Endothelial cell of umbilical vein (primary cell): Measurements from ENCODE around the gene PLAGL1. TPM values are rescaled to one million over a fixed set of nuclear protein-coding genes. Genes with fewer than 3 reads are reported as not detected.

ENCODE experiments used
- BruUV-seq: library from RNA; stranded (reverse); fragments of 400-500 nt; replicated peaks from 2 replicates; lab custom pipeline; 2021; lab: Mats Ljungman, UMichigan
- CTCF ChIA-PET: fragments of 300-600, 350-600 bp; sonication (Branson Sonifier 250); formaldehyde crosslinking; loops from one replicate; lab custom pipeline; 2021; ENCODE audit warnings: antibody characterized with exemption, inconsistent platforms; lab: Charles Lee
- POLR2A ChIA-PET: fragments of 300-600, 350-600 bp; sonication (Branson Sonifier 250); formaldehyde crosslinking; loops from one replicate; lab custom pipeline; 2021; ENCODE audit warnings: antibody characterized with exemption, inconsistent platforms; lab: Charles Lee
- DNase-seq: peaks from one replicate; pipeline ENCODE4 v3.0.0-alpha.2; 2011; ENCODE audit warnings: low read depth, low spot score
- FAIRE-seq: peaks from 2 replicates; lab custom pipeline; 2011; peaks lifted over from hg19 to GRCh38; lab: Jason Lieb, UNC
- H2AFZ ChIP-seq: 2 replicates; pipeline ENCODE4 v1.6.0; 2012; ENCODE audit warnings: low read depth, low read length, control low read depth, inconsistent platforms
- H3K27ac ChIP-seq: 2 replicates; pipeline ENCODE4 v1.5.1; 2011; ENCODE audit warnings: low read depth, mild to moderate bottlenecking, control low read depth, low read length, moderate library complexity; ENCODE audit not compliant: insufficient read depth
- H3K27me3 ChIP-seq, 2 experiments: 2 replicates each; pipeline versions ENCODE4 v1.6.0 to v1.6.1; 2011; ENCODE audit warnings: low read length in 2 of 2, mixed read lengths in 1 of 2; ENCODE audit not compliant: control insufficient read depth in 2 of 2, insufficient read depth in 2 of 2
- H3K36me3 ChIP-seq, 2 experiments: 2 replicates in 1 of 2; 3 replicates in 1 of 2; pipeline ENCODE4 v1.5.1; 2011; ENCODE audit warnings: low read length in 2 of 2, mild to moderate bottlenecking in 1 of 2, moderate library complexity in 1 of 2; ENCODE audit not compliant: control insufficient read depth in 2 of 2, insufficient read depth in 2 of 2; ENCODE audit errors: extremely low read depth in 1 of 2
- H3K4me1 ChIP-seq: 3 replicates; pipeline ENCODE4 v1.5.1; 2011; ENCODE audit warnings: mild to moderate bottlenecking, low read length; ENCODE audit not compliant: control insufficient read depth, insufficient read depth; ENCODE audit errors: extremely low read depth
- H3K4me2 ChIP-seq: 2 replicates; pipeline ENCODE4 v1.6.1; 2011; ENCODE audit warnings: low read length, control low read depth, mixed read lengths; ENCODE audit not compliant: insufficient read depth
- H3K4me3 ChIP-seq, 3 experiments: fragments of 200-600 bp in 1 of 3; sonication (generic), shearing (Covaris generic) in 1 of 3; replicated peaks in 1 of 3; 2 replicates each; pipeline ENCODE4 v1.5.1; 2011 to 2016; ENCODE audit warnings: control low read depth in 3 of 3, low read length in 3 of 3, mild to moderate bottlenecking in 2 of 3, inconsistent platforms in 1 of 3, low read depth in 1 of 3, moderate library complexity in 1 of 3; ENCODE audit not compliant: insufficient read depth in 1 of 3
- H3K79me2 ChIP-seq: 2 replicates; pipeline ENCODE4 v1.6.0; 2012; ENCODE audit warnings: low read length, inconsistent platforms; ENCODE audit not compliant: control insufficient read depth, insufficient read depth
- H3K9ac ChIP-seq: replicated peaks from 2 replicates; pipeline ENCODE3; 2011; ENCODE audit warnings: low read length, control low read depth; ENCODE audit not compliant: insufficient read depth; ENCODE audit errors: extremely low read depth
- H3K9me1 ChIP-seq: replicated peaks from 3 replicates; pipeline ENCODE4 v1.6.0; 2011; ENCODE audit warnings: mild to moderate bottlenecking, low read length; ENCODE audit not compliant: control insufficient read depth, insufficient read depth; ENCODE audit errors: extremely low read depth
- H3K9me3 ChIP-seq: replicated peaks from 2 replicates; pipeline ENCODE4 v1.5.1; 2012; ENCODE audit warnings: low read length, inconsistent platforms; ENCODE audit not compliant: control insufficient read depth, insufficient read depth
- H4K20me1 ChIP-seq: replicated peaks from 2 replicates; pipeline ENCODE3; 2011; ENCODE audit warnings: mild to moderate bottlenecking, low read length; ENCODE audit not compliant: control insufficient read depth, insufficient read depth; ENCODE audit errors: extremely low read depth
- CTCF ChIP-seq, 2 donors: IDR thresholded peaks; 1 replicate in 1 of 2; 2 replicates in 1 of 2; pipeline ENCODE4 v1.5.1; 2011; ENCODE audit warnings: low read length in 2 of 2, mild to moderate bottlenecking in 2 of 2, moderate library complexity in 2 of 2, control low read depth in 1 of 2, inconsistent platforms in 1 of 2, low read depth in 1 of 2; ENCODE audit not compliant: insufficient read depth in 1 of 2; ENCODE audit errors: extremely low read depth in 1 of 2
- EZH2 ChIP-seq: IDR thresholded peaks from 2 replicates; pipeline ENCODE4 v1.6.1; 2012; ENCODE audit warnings: borderline replicate concordance, low read depth, mild to moderate bottlenecking, moderate library complexity, low read length, inconsistent platforms; ENCODE audit not compliant: severe bottlenecking
- FOS ChIP-seq: IDR thresholded peaks from 2 replicates; pipeline ENCODE4 v1.6.1; 2011; ENCODE audit warnings: mild to moderate bottlenecking, low read length, moderate library complexity, borderline replicate concordance; ENCODE audit not compliant: insufficient read depth
- GATA2 ChIP-seq: IDR thresholded peaks from 2 replicates; pipeline ENCODE4 v1.7.0; 2011; ENCODE audit warnings: low read depth, mild to moderate bottlenecking, moderate library complexity, mixed read lengths, low read length; ENCODE audit not compliant: insufficient read length, insufficient read depth
- JUN ChIP-seq: IDR thresholded peaks from 2 replicates; pipeline ENCODE4 v1.6.1; 2011; ENCODE audit warnings: borderline replicate concordance, low read depth; ENCODE audit not compliant: insufficient read length, insufficient read depth
- MAX ChIP-seq: IDR thresholded peaks from 2 replicates; pipeline ENCODE4 v1.6.1; 2011; ENCODE audit not compliant: insufficient read depth, insufficient read length
- MYC ChIP-seq: IDR thresholded peaks from one replicate; pipeline ENCODE4 v1.6.1; 2011; ENCODE audit warnings: mild to moderate bottlenecking, low read depth, low read length
- POLR2A ChIP-seq: IDR thresholded peaks from 2 replicates; pipeline ENCODE4 v1.6.1; 2012; ENCODE audit warnings: low read depth, mild to moderate bottlenecking, control low read depth, low read length
- POLR2AphosphoS5 ChIP-seq: IDR thresholded peaks from 2 replicates; pipeline ENCODE4 v1.6.1; 2012; ENCODE audit warnings: low read depth, mild to moderate bottlenecking, control low read depth, low read length, moderate library complexity; ENCODE audit not compliant: insufficient read depth
- dilution Hi-C: fragments of 300-500 bp; cut with MboI; formaldehyde crosslinking; loops from one replicate; pipeline ENCODE4 v1.15.0; 2019; ENCODE audit warnings: low sequenced_read_pairs; ENCODE audit not compliant: extremely low pct_ligation_motif_present
- intact Hi-C: fragments of 100-400 bp; cut with micrococcal nuclease; formaldehyde crosslinking; loops from one replicate; pipeline ENCODE4 v1.10.0; 2022
- polyA plus RNA-seq, 4 experiments: library from polyadenylated mRNA; depleted of rRNA in 3 of 4; stranded (reverse) in 3 of 4; unstranded in 1 of 4; fragments of >200 nt; gene quantifications; 2 replicates each; pipeline versions ENCODE4 v1.2.1 to v1.2.3, GENCODE V29; 2011 to 2012; ENCODE audit warnings: missing spikeins in 1 of 4
- total RNA-seq: library from RNA; stranded (reverse); gene quantifications from 2 replicates; pipeline ENCODE4 v1.2.3, GENCODE V29; 2021

The PLAGL1 gene
- total and polyA plus RNA-seq, 2 donors (not counting 3 experiments of a cell fraction or from before 2014, with no cell fraction given) = 20.9 to 40.4 TPM

GRCh38 chr6:144023216-144023615 lies 15.2 kb upstream of the PLAGL1 start:
- Histone ChIP-seq H3K27ac (no peak overlapping the region), H3K9me3 (no peaks in the 10 kb centered on the region), H3K27me3 (peaks cover 10 to 15% of the 10 kb centered on the region in 2 experiments), H3K79me2 (no peaks in the 10 kb centered on the region), H3K9ac (no peak overlapping the region), H4K20me1 (no peaks in the 10 kb centered on the region), H3K9me1 (no peaks in the 10 kb centered on the region), H3K4me2 (no peak overlapping the region), H2AFZ (no peak overlapping the region), H3K4me1 (no peaks in the 10 kb centered on the region), H3K4me3 (no peak overlapping the region), H3K36me3 (no peaks in the 10 kb centered on the region)
- ChIA-PET CTCF (interaction anchor here (1.7 kb wide), 1 partner anchor 10 kb away, joined by 5 read pairs; no protein-coding TSS in a partner anchor), POLR2A (no interaction called here)
- DNase-seq (no peak), FAIRE-seq (no peak)
- TF ChIP-seq FOS (no peak), POLR2AphosphoS5 (no peak), CTCF (IDR thresholded peaks at IDR 0.05; ENCODE audit: extremely low read depth in 1 of 2, insufficient read depth in 1 of 2, low read depth in 1 of 2, low read length in 2 of 2) (no peak), MYC (no peak), MAX (no peak)
- intact Hi-C loops (no loop called here), dilution Hi-C loops (no loop called here)
- BruUV-seq = no TSS peak

- ChIA-PET CTCF (interaction anchor here (0.7 to 1.1 kb wide), 3 partner anchors 8 to 445 kb away, joined by 3 read pairs; no protein-coding TSS in a partner anchor), POLR2A (no interaction called here)
- intact Hi-C loops = no loop called here
- no peak for DNase-seq
- FAIRE-seq = no peak
- Histone ChIP-seq H3K9me3 (no peaks in the 10 kb centered on the region), H3K4me3 (no peak overlapping the region), H3K4me2 (no peak overlapping the region), H3K27ac (no peak overlapping the region), H3K4me1 (no peaks in the 10 kb centered on the region), H3K79me2 (no peaks in the 10 kb centered on the region), H3K27me3 (peaks cover 9 to 19% of the 10 kb centered on the region in 2 experiments), H3K36me3 (no peaks in the 10 kb centered on the region), H3K9ac (no peak overlapping the region), H3K9me1 (no peaks in the 10 kb centered on the region), H4K20me1 (no peaks in the 10 kb centered on the region), H2AFZ (no peak overlapping the region)
- BruUV-seq = no TSS peak
- TF ChIP-seq CTCF (IDR thresholded peaks at IDR 0.05; ENCODE audit: extremely low read depth in 1 of 2, insufficient read depth in 1 of 2, low read depth in 1 of 2, low read length in 2 of 2) = no peak
- no peak for TF ChIP-seq POLR2A
- no peak for TF ChIP-seq MYC
- no peak for TF ChIP-seq FOS
- TF ChIP-seq POLR2AphosphoS5 = no peak
- no peak for TF ChIP-seq EZH2
- no peak for TF ChIP-seq JUN
- TF ChIP-seq MAX = no peak
- no peak for TF ChIP-seq GATA2
- dilution Hi-C loops = no loop called here
Observed at GRCh38 chr6:144019929-144020328, 11.9 kb upstream of the PLAGL1 start.
